HUES6 (cell line): ENCODE measurements around the gene KIF21B.

Experiments used
- H3K27ac ChIP-seq: 2 replicates; pipeline ENCODE4 v1.7.0; 2013; ENCODE audit warnings: low read depth, mild to moderate bottlenecking, low read length, inconsistent platforms
- H3K27me3 ChIP-seq: 2 replicates; pipeline ENCODE4 v1.6.1; 2013; ENCODE audit warnings: low read length; ENCODE audit not compliant: control insufficient read depth, insufficient read depth
- H3K36me3 ChIP-seq: 2 replicates; pipeline ENCODE4 v1.6.1; 2013; ENCODE audit warnings: low read length; ENCODE audit not compliant: control insufficient read depth, insufficient read depth
- H3K4me1 ChIP-seq: 2 replicates; pipeline ENCODE4 v1.6.1; 2013; ENCODE audit warnings: low read length; ENCODE audit not compliant: control insufficient read depth, insufficient read depth
- H3K4me3 ChIP-seq: 2 replicates; pipeline ENCODE4 v1.5.1; 2013; ENCODE audit warnings: low read depth, low read length
- H3K9ac ChIP-seq: one replicate; pipeline ENCODE4 v1.6.1; 2013; ENCODE audit warnings: mild to moderate bottlenecking, low read length
- H3K9me3 ChIP-seq: 2 replicates; pipeline ENCODE4 v1.6.1; 2013; ENCODE audit warnings: low read depth, low read length; ENCODE audit not compliant: control insufficient read depth, insufficient read depth

The KIF21B gene

DNA sequence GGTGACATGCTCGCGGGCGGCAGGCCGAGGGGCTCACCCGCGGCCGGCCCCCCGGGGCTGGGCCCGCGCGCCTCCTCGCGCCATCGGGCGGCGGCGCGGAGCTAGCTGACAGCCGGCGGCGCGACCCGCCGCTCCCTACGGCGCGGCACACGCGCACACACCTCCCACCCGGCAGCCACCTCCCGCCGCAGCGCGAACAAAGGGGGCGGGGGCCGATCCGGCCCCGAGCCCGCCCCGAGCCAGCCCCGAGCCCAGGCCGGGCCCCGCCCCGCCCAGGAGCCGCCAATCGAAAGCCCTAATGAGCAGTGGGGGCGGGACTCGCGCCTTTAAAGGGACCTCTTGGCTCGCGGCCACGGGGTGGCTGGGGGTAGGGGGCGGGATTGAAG is at the start of gene KIF21B:
KIF21B (minus strand) TSS at position 198 of the 386 bp plus-strand sequence. CDS start 331 bp downstream, outside the sequence.
- no peaks in the 10 kb centered on the region for H3K36me3 ChIP-seq
- H3K4me3 ChIP-seq = peak within 1 kb of the TSS; percentile 59
- no peak within 1 kb of the TSS for H3K27ac ChIP-seq
- H3K4me1 ChIP-seq = peaks cover 60% of the 10 kb centered on the region
- H3K9ac ChIP-seq = peak within 1 kb of the TSS; percentile 23
- no peaks in the 10 kb centered on the region for H3K9me3 ChIP-seq
- peaks cover 13% of the 10 kb centered on the region for H3K27me3 ChIP-seq

- Histone ChIP-seq H3K27me3 (peaks cover 9% of the 10 kb centered on the region; the same call in 1 of the 2 replicates), H3K4me1 (peaks cover 5% of the 10 kb centered on the region; the same call in 1 of the 2 replicates), H3K27ac (no peak overlapping the region), H3K9ac (no peak overlapping the region), H3K36me3 (no peaks in the 10 kb centered on the region), H3K9me3 (no peaks in the 10 kb centered on the region), H3K4me3 (no peak overlapping the region)
These were observed 49.4 kb upstream of the KIF21B start for GRCh38 chr1:201072922-201073321.

- Histone ChIP-seq H3K9ac (no peak overlapping the region), H3K27me3 (peaks cover 4% of the 10 kb centered on the region; the same call in 1 of the 2 replicates), H3K4me3 (no peak overlapping the region), H3K36me3 (no peaks in the 10 kb centered on the region), H3K4me1 (peaks cover 5% of the 10 kb centered on the region; the same call in 1 of the 2 replicates), H3K27ac (no peak overlapping the region), H3K9me3 (no peaks in the 10 kb centered on the region)
These were observed 48.6 kb upstream of the KIF21B start for GRCh38 chr1:201072149-201072548.

- no peak overlapping the region for H3K9ac ChIP-seq
- H3K27me3 ChIP-seq = no peaks in the 10 kb centered on the region; the same call in 1 of the 2 replicates
- no peak overlapping the region for H3K4me3 ChIP-seq
- no peaks in the 10 kb centered on the region for H3K36me3 ChIP-seq
- H3K27ac ChIP-seq = no peak overlapping the region
- H3K9me3 ChIP-seq = no peaks in the 10 kb centered on the region
- H3K4me1 ChIP-seq = peaks cover 5% of the 10 kb centered on the region; the same call in 1 of the 2 replicates
These were observed 46.1 kb upstream of the KIF21B start for GRCh38 chr1:201069636-201070035.

- Histone ChIP-seq H3K9ac (no peak overlapping the region), H3K36me3 (no peaks in the 10 kb centered on the region), H3K4me1 (peaks cover 5% of the 10 kb centered on the region; the same call in 1 of the 2 replicates), H3K27me3 (no peaks in the 10 kb centered on the region; the same call in 1 of the 2 replicates), H3K9me3 (no peaks in the 10 kb centered on the region), H3K27ac (no peak overlapping the region), H3K4me3 (no peak overlapping the region)
These were observed 45.5 kb upstream of the KIF21B start for GRCh38 chr1:201068976-201069375.

- Histone ChIP-seq H3K9ac (no peak overlapping the region), H3K9me3 (no peaks in the 10 kb centered on the region), H3K4me1 (peaks cover 18% of the 10 kb centered on the region), H3K27ac (no peak overlapping the region), H3K4me3 (no peak overlapping the region), H3K36me3 (no peaks in the 10 kb centered on the region), H3K27me3 (no peaks in the 10 kb centered on the region; the same call in 1 of the 2 replicates)
These were observed 43.5 kb upstream of the KIF21B start for GRCh38 chr1:201066986-201067385.

- Histone ChIP-seq H3K27me3 (no peaks in the 10 kb centered on the region; the same call in 1 of the 2 replicates), H3K4me3 (no peak overlapping the region), H3K4me1 (peaks cover 18% of the 10 kb centered on the region), H3K9ac (no peak overlapping the region), H3K9me3 (no peaks in the 10 kb centered on the region), H3K27ac (no peak overlapping the region), H3K36me3 (no peaks in the 10 kb centered on the region)
These were observed 42.2 kb upstream of the KIF21B start for GRCh38 chr1:201065686-201066085.

- Histone ChIP-seq H3K9ac (no peak overlapping the region), H3K9me3 (no peaks in the 10 kb centered on the region), H3K27ac (no peak overlapping the region), H3K4me3 (no peak overlapping the region), H3K36me3 (no peaks in the 10 kb centered on the region), H3K27me3 (no peaks in the 10 kb centered on the region; the same call in 1 of the 2 replicates), H3K4me1 (peaks cover 20% of the 10 kb centered on the region)
These were observed 41.3 kb upstream of the KIF21B start for GRCh38 chr1:201064806-201065205.

DNA sequence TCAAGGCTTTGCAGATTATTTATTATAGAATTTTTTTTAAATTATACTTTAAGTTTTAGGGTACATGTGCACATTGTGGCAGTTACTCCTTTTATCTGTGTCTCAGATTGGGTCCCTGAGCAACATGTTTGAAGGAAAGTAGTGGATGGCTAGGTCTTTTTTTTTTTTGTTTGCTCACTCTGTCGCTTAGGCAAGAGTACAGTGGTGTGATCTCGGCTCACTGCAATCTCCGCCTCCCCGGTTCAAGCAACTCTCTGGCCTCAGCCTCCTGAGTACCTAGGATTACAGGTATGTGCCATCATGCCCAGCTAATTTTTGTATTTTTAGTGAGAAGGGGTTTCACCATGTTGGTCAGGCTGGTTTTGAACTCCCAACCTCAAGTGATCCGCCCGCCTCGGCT is 39.6 kb upstream of the KIF21B start:
- Histone ChIP-seq H3K27me3 (no peaks in the 10 kb centered on the region), H3K4me1 (peaks cover 24% of the 10 kb centered on the region), H3K27ac (no peak overlapping the region), H3K36me3 (no peaks in the 10 kb centered on the region), H3K9ac (no peak overlapping the region), H3K4me3 (no peak overlapping the region), H3K9me3 (no peaks in the 10 kb centered on the region)

- Histone ChIP-seq H3K4me1 (peaks cover 24% of the 10 kb centered on the region), H3K4me3 (no peak overlapping the region), H3K27me3 (no peaks in the 10 kb centered on the region)
These were observed 39.1 kb upstream of the KIF21B start for GRCh38 chr1:201062511-201063091.

GRCh38 chr1:201061886-201062285 is 38.4 kb upstream of the KIF21B start:
- Histone ChIP-seq H3K27ac (no peak overlapping the region), H3K4me1 (peaks cover 24% of the 10 kb centered on the region), H3K27me3 (no peaks in the 10 kb centered on the region), H3K9me3 (no peaks in the 10 kb centered on the region), H3K36me3 (no peaks in the 10 kb centered on the region), H3K4me3 (no peak overlapping the region), H3K9ac (no peak overlapping the region)

More at GRCh38 chr1:201062511-201063091, 39.1 kb upstream of the KIF21B start:
- H3K9me3 ChIP-seq = no peaks in the 10 kb centered on the region
- H3K36me3 ChIP-seq = no peaks in the 10 kb centered on the region
- H3K27ac ChIP-seq = no peak overlapping the region
- H3K9ac ChIP-seq = no peak overlapping the region
